Measurements from ENCODE around the gene STARD9. TPM values are rescaled to one million over a fixed set of nuclear protein-coding genes. Genes with fewer than 3 reads are reported as not detected.

STARD9 gene
- total and polyA plus RNA-seq, 2 of the 4 experiments (the other 2 are of a cell fraction) = 2.0 to 3.2 TPM

DNA sequence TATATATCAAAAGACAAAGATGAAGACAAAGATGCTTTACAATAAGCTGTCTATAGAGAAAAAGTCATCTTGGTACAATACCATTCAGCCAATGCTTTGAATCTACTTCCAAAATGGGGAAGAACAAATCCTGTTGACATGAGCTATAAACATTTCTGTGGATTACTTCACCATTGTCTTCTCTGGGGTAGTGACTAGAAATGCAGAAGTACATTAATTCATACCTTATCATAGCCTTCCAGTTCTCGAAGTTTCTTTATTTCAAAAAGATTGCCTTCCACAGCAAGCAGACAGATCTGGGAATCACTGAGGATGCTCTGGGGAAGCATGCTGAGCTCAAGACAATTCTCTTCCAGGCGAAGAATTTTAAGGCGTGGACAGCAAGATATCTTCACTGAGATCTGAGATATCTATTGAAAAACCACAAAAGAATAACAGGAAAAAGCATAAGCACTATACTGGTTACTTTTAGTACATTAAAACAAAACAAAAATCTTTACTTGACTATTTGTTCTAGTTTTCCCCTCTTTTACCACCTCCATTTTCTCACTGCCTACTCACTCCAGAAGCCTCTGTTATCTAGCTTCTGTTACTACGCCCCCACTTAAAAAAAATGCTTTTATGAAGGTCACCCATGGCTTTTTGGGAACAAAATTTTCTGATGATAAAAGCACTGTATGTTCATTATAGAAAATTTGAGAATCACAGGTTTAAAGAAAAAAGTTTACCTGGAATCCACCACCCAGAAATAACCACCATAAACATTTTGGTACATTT, 30.4 kb upstream of the STARD9 start:
- H3K23ac ChIP-seq (ENCODE audit: low read depth, low read length) = no peak overlapping the region
- no peaks in the 10 kb centered on the region for H3K27me3 ChIP-seq (ENCODE audit: control insufficient read depth, insufficient read depth, low read length)
- no peak overlapping the region for H2BK120ac ChIP-seq (ENCODE audit: low read depth, low read length)
- in situ Hi-C loops (cut with MboI; ENCODE audit: low sequenced_read_pairs) (no loop called here), intact Hi-C loops (cut with micrococcal nuclease) (no loop called here), dilution Hi-C loops (cut with HindIII; ENCODE audit: low sequenced_read_pairs, unreplicated experiment) (no loop called here)
- H3K4me2 ChIP-seq (ENCODE audit: low read depth, low read length) = no peak overlapping the region
- no peak overlapping the region for H3K18ac ChIP-seq (ENCODE audit: low read depth, low read length)
- no peak overlapping the region for H2AK5ac ChIP-seq (ENCODE audit: low read depth, low read length)
- no peaks in the 10 kb centered on the region for H3K9me3 ChIP-seq (ENCODE audit: control insufficient read depth, insufficient read depth, low read length)
- H4K8ac ChIP-seq (ENCODE audit: low read depth in 2 of 2, low read length in 2 of 2) = no peak overlapping the region
- H3K9ac ChIP-seq (ENCODE audit: low read depth, low read length) = no peak overlapping the region
- no peak overlapping the region for H3K4me3 ChIP-seq (ENCODE audit: insufficient read depth, low read depth, low read length)
- peaks cover 16% of the 10 kb centered on the region for H3K36me3 ChIP-seq (ENCODE audit: control insufficient read depth, insufficient read depth, low read length)
- H2BK15ac ChIP-seq (ENCODE audit: low read depth, low read length) = no peak overlapping the region
- no TSS peak for BruUV-seq (replicated peaks)
- ChIA-PET CTCF (interaction anchor here (1.6 kb wide), 1 partner anchor 8 kb away, joined by 3 read pairs; no protein-coding TSS in a partner anchor), POLR2A (ENCODE audit: unreplicated experiment) (no interaction called here)
- WGBS, 2 experiments (ENCODE audit: extremely low coverage in 2 of 2, insufficient read length in 1 of 2) = no CpG with 5 or more reads among the region's 4 CpGs
- no peak overlapping the region for H4K91ac ChIP-seq (ENCODE audit: insufficient read depth, low read depth, low read length)
- DNase-seq (no peak), ATAC-seq (ENCODE audit: low read depth) (no peak)
- H3K14ac ChIP-seq (replicated peaks; ENCODE audit: low read depth, low read length) = no peak overlapping the region
- H4K5ac ChIP-seq (ENCODE audit: low read depth, low read length) = no peak overlapping the region
- H4K20me1 ChIP-seq (ENCODE audit: insufficient read depth, low read length) = 0 out of 2 replicates have a peak, but pooled peaks cover 4% of the 10 kb centered on the region
- H3K9me1 ChIP-seq (ENCODE audit: insufficient read depth, low read length) = 0 out of 2 replicates have a peak, but pooled peaks cover 3% of the 10 kb centered on the region
- no peak overlapping the region for H2BK20ac ChIP-seq (ENCODE audit: low read depth, low read length)
- no peak overlapping the region for H2AK9ac ChIP-seq (replicated peaks; ENCODE audit: low read depth, low read length, poor library complexity)
- no peak overlapping the region for H3K27ac ChIP-seq (ENCODE audit: insufficient read depth, low read length)
- H2BK5ac ChIP-seq (ENCODE audit: low read depth, low read length, poor library complexity, severe bottlenecking) = no peak overlapping the region
- no peak overlapping the region for H2AFZ ChIP-seq (replicated peaks; ENCODE audit: low read length, poor library complexity)
- peaks cover 6% of the 10 kb centered on the region for H3K4me1 ChIP-seq (ENCODE audit: control insufficient read depth, insufficient read depth, low read length)
- no peak overlapping the region for H3K4ac ChIP-seq (ENCODE audit: low read depth, low read length)
- no peak overlapping the region for H3K56ac ChIP-seq (ENCODE audit: extremely low read depth, insufficient read depth, low read length)
- no peak for TF ChIP-seq RCOR1 (IDR thresholded peaks at IDR 0.05; ENCODE audit: insufficient replicate concordance, low read length)
- no peak for TF ChIP-seq ELK1 (IDR thresholded peaks at IDR 0.05; ENCODE audit: borderline replicate concordance, low read depth, low read length)
- no peak for TF ChIP-seq MXI1 (IDR thresholded peaks at IDR 0.05; ENCODE audit: borderline replicate concordance, low read depth, low read length)
- no peak for TF ChIP-seq RFX5 (IDR thresholded peaks at IDR 0.05; ENCODE audit: low read depth, low read length)
- no peak for TF ChIP-seq MAZ (IDR thresholded peaks at IDR 0.05; ENCODE audit: borderline replicate concordance, low read depth, low read length)
- no peak for TF ChIP-seq SMC3 (IDR thresholded peaks at IDR 0.05; ENCODE audit: low read depth, low read length)
- TF ChIP-seq, protein P1, sequence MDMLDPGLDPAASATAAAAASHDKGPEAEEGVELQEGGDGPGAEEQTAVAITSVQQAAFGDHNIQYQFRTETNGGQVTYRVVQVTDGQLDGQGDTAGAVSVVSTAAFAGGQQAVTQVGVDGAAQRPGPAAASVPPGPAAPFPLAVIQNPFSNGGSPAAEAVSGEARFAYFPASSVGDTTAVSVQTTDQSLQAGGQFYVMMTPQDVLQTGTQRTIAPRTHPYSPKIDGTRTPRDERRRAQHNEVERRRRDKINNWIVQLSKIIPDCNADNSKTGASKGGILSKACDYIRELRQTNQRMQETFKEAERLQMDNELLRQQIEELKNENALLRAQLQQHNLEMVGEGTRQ (IDR thresholded peaks at IDR 0.05; ENCODE audit: low read depth, low read length) = no peak
- peaks cover 20 to 40% of the 10 kb centered on the region in 2 experiments; a peak in 3 of 4 replicates for H3K79me1 ChIP-seq (ENCODE audit: low read depth in 1 of 2, low read length in 2 of 2)

All from IMR-90 (cell line).